ENCODE results near the gene RAD51D. TPM values are rescaled to one million over a fixed set of nuclear protein-coding genes. Genes with fewer than 3 reads are reported as not detected.
"Not testable (repeated sequence)": the region's sequence is repeated elsewhere in the genome, so short reads cannot be mapped to it uniquely, and the experiment has no call there.

Gene RAD51D
- total RNA-seq, 1 donor from 2014 or later: 35.2 TPM

DNA sequence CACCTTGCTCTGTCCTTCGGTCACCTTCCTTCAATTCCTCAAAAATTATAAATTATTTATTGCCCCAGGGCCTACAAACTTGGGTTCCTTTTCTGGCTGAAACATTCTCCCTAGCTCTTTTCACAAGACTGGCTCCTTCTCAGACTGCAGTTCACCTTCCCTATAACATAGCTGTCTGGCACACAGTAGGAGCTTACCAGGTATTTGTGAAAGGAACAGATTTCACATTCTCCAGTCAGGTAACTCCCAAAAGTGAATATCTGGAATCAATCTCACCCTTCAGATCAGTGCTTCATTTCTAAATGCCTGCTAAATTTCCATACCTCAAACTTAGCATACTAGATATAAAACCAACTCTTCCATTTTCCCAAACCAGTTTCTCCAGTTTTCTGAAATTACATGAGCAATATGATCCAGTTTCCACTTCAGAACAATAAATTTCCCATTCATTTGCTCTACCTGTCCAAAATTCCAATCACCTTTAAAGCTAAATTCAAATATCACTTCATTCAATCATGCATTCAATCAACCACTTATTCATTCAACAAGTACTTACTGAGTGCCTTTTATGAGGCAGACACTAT is 62.2 kb downstream of the RAD51D start:
- Mint-ChIP-seq H3K4me3 (no peak overlapping the region), H3K27ac (peak overlapping the region; percentile 9), H3K27me3 (no peaks in the 10 kb centered on the region), H3K4me1 (peaks cover 31% of the 10 kb centered on the region), H3K36me3 (ENCODE audit: low read depth) (peaks cover 35% of the 10 kb centered on the region), H3K9me3 (peaks cover 5% of the 10 kb centered on the region)
- DNase-seq: no peak
- intact Hi-C loops (cut with micrococcal nuclease): no loop called here

DNA sequence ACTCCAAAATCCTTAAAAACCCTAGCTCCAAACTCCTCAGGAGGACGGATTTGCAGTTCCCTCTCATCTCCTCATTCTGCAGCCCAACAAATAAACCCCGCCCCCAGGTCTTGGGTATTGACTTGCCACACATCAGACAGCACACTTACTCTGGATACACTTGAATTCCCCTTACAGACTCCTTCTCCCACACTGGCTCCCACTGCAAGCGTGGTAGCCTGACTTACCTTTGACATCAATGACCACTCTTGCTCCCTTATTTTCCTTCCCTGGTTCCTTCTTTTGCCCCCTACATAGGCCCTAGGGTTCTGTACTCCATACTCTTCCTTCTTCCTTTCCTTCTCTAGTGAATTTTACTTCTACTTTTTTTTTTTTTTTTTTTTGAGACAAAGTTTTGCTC is 63.6 kb downstream of the RAD51D start:
- Mint-ChIP-seq H3K9me3 (peaks cover 4% of the 10 kb centered on the region), H3K27ac (no peak overlapping the region), H3K27me3 (no peaks in the 10 kb centered on the region), H3K4me3 (no peak overlapping the region), H3K4me1 (peaks cover 37% of the 10 kb centered on the region), H3K36me3 (ENCODE audit: low read depth) (peaks cover 30% of the 10 kb centered on the region)
- DNase-seq: no peak
- intact Hi-C loops (cut with micrococcal nuclease): no loop called here

DNA sequence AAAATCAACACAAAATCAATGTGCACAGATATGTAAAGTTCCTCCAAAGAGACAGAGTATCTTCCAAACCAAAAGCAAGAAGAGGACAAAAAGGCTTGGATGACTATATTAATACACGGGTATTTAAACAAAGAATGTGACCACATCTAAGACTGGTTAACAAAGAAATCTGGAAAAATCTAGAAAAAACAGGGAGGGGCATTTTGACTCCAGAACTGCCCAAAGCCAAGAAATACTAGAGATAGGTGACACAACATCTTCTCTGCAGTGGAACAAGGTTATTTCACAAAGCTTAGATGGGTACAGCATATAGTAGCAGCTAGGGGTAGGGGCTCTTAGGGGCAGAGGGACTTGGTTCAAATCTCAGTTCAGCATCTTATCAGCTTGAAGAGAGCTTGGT is 66.5 kb downstream of the RAD51D start:
- intact Hi-C loops (cut with micrococcal nuclease): no loop called here
- Mint-ChIP-seq H3K27ac (no peak overlapping the region), H3K27me3 (no peaks in the 10 kb centered on the region), H3K4me1 (peaks cover 45% of the 10 kb centered on the region), H3K4me3 (no peak overlapping the region), H3K9me3 (no peaks in the 10 kb centered on the region), H3K36me3 (ENCODE audit: low read depth) (peaks cover 24% of the 10 kb centered on the region)
- DNase-seq: no peak

DNA sequence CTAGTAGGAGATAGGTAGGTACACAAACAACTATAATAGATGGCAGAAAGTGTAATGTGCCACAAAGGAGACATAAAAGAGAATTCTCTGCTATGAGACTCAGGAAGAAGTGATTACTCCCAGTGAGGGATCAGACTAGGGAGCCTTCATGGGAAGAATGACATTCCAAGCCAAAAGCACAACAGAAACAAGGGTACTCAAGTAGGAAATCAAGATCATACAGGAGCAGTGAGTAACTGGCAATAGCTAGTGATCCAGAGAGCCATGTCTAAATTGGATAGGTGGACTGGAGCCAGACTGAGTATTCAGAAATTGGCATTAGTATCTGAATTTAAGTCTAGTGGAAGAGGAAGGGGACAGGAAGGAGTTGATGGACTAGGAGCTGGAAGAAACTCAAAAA is 66.9 kb downstream of the RAD51D start:
- Mint-ChIP-seq H3K36me3 (ENCODE audit: low read depth) (peaks cover 22% of the 10 kb centered on the region), H3K4me1 (peaks cover 43% of the 10 kb centered on the region), H3K9me3 (no peaks in the 10 kb centered on the region), H3K27me3 (no peaks in the 10 kb centered on the region), H3K4me3 (peak overlapping the region; percentile 74), H3K27ac (peak overlapping the region; percentile 81)
- DNase-seq: no peak
- intact Hi-C loops (cut with micrococcal nuclease): loop anchor here (1.0 kb wide), 1 partner anchor 11 kb away; the partner anchor contains the start of gene RFFL

DNA sequence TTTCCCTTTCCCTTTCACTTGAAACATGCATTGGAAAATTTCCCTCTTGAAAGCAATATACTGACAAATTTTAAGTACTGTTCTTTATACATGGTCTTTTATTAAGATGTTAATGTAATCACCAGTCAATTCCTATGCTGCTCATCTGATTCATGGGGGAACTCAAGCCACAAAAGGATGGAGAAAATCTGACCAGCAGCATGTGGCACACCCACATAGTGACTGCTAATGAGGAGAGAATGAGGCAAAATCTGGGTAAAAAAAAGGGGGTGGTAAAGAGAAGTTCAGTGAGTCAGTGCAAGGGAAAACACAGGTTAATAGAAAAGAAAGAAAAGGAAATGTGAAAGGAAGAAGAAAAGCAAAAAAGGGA is 67.4 kb downstream of the RAD51D start:
- peaks cover 19% of the 10 kb centered on the region for H3K36me3 Mint-ChIP-seq (ENCODE audit: low read depth)
- no peaks in the 10 kb centered on the region for H3K27me3 Mint-ChIP-seq
- no peaks in the 10 kb centered on the region for H3K9me3 Mint-ChIP-seq
- intact Hi-C loops (cut with micrococcal nuclease): loop anchor here (1.0 kb wide), 1 partner anchor 11 kb away; the partner anchor contains the start of gene RFFL
- H3K4me1 Mint-ChIP-seq: peaks cover 42% of the 10 kb centered on the region
- peak overlapping the region; percentile 74 for H3K4me3 Mint-ChIP-seq
- peak overlapping the region; percentile 81 for H3K27ac Mint-ChIP-seq
- DNase-seq: no peak

DNA sequence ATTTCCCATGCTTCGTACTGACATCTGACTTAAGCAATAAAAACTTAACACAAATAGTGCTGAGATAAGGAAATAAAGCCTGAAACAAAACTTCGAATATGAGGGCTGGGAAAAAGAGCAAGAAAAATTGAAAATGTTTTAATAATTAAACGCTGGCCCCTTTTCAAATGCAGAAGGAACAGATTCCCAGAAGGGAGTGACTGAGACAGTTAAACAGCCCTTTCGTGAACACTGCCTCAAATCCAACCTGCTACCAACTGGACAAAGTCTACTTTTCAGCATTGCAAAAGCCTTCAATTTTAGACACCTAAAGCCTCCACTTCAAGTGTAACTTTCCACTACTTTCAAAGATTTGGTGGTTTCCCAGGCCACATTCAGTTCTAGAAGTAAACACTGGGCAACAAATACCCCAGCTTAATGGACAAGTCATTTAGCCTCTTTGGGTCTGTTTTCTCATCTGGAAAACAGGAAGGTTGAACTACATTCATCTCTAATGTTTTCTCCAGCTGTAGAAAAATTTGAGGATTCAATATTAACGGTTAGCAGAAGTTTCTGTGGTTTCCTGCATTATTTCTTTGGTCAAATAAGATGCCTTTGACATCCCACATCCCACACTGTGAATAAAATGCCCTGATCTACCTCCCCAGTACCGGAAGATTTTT is 68.0 kb downstream of the RAD51D start:
- H3K27me3 Mint-ChIP-seq: no peaks in the 10 kb centered on the region
- peak; percentile 73 for DNase-seq
- peak overlapping the region; percentile 74 for H3K4me3 Mint-ChIP-seq
- no peaks in the 10 kb centered on the region for H3K9me3 Mint-ChIP-seq
- peaks cover 21% of the 10 kb centered on the region for H3K36me3 Mint-ChIP-seq (ENCODE audit: low read depth)
- peak overlapping the region; percentile 81 for H3K27ac Mint-ChIP-seq
- intact Hi-C loops (cut with micrococcal nuclease): loop anchor here (1.0 kb wide), 2 partner anchors 12 to 37 kb away; partner anchors contain the start of gene RFFL
- peaks cover 46% of the 10 kb centered on the region for H3K4me1 Mint-ChIP-seq

DNA sequence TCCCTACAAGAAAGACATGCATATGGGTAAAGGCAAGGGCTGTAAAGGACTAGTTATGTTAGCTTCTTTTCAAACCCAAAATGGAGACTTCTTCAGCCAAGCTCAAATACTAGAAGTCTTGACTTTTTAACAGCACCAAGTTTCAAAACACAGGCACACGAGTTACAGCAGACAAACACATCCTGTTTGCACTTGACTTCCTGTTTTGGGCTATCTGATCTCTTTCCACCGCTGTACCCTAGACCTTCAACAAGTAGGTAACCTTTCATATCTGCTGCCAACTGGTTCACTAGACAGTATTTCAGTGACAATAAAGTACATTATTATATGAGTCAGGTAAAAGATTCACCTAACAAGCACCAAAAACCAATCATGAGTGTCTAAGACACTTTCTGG is 68.5 kb downstream of the RAD51D start:
- peaks cover 50% of the 10 kb centered on the region for H3K4me1 Mint-ChIP-seq
- intact Hi-C loops (cut with micrococcal nuclease): loop anchor here (1.0 kb wide), 1 partner anchor 37 kb away; no protein-coding TSS in a partner anchor
- DNase-seq: peak; percentile 83
- no peaks in the 10 kb centered on the region for H3K9me3 Mint-ChIP-seq
- H3K4me3 Mint-ChIP-seq: peak overlapping the region; percentile 74
- no peaks in the 10 kb centered on the region for H3K27me3 Mint-ChIP-seq
- peaks cover 21% of the 10 kb centered on the region for H3K36me3 Mint-ChIP-seq (ENCODE audit: low read depth)
- peak overlapping the region; percentile 81 for H3K27ac Mint-ChIP-seq

DNA sequence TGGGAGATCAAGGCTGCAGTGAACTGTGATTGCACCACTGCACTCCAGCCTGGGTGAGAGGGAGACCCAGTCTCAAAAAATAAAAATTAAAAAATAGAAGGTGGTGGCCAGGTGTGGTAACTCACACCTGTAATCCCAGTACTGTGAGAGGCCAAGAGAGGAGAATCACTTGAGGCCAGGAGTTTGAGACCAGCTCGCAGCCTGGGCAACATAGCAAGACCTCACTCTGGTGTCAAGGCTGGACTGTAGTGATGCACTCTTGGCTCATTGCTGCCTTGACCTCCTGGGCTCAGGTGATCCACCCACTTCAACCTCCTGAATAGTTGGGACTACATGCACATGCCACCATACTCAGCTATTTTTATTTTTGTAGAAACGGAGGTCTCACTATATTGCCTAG is 69.5 kb downstream of the RAD51D start:
- intact Hi-C loops (cut with micrococcal nuclease): no loop called here
- Mint-ChIP-seq H3K27ac (peak overlapping the region; percentile 21), H3K4me1 (peaks cover 53% of the 10 kb centered on the region), H3K9me3 (no peaks in the 10 kb centered on the region), H3K36me3 (ENCODE audit: low read depth) (peaks cover 18% of the 10 kb centered on the region), H3K27me3 (no peaks in the 10 kb centered on the region), H3K4me3 (no peak overlapping the region)
- no peak for DNase-seq

DNA sequence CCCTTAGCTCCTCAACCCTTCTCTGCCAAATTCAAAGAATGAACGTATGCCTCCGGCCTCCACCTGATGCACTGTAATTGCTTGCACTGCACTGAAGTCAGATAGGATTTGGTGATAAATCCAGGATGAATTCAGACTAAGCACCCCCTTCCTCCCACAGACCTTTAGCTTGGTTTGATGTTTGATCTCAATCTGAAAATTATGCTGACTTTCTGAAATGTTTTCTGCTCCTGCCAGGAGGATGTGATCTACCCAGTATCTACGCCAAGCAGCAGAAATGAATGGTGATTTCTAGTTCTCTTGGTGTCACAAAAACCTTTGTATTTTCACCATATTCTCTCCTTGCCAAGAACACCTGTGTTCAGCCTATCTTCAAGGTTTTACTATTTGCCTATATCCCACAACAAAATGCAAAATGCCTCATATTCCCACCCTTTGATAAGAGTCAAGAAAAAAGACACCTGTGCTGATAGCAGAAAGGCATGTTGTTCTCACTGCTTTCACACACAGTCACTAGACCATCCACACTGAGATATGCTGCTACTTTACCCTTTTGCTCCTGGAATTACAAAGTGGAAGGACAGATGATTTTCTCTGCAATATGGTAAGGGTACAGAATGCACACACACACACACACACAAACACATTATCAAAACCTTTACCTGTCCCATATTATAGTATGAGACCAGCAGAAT is 70.8 kb downstream of the RAD51D start:
- intact Hi-C loops (cut with micrococcal nuclease): loop anchor here (5.0 kb wide), 1 partner anchor 193 kb away; the partner anchor contains the start of gene SLFN5
- peaks cover 56% of the 10 kb centered on the region for H3K4me1 Mint-ChIP-seq
- peak overlapping the region; percentile 28 for H3K4me3 Mint-ChIP-seq
- DNase-seq: no peak
- no peaks in the 10 kb centered on the region for H3K9me3 Mint-ChIP-seq
- H3K27me3 Mint-ChIP-seq: no peaks in the 10 kb centered on the region
- peaks cover 16% of the 10 kb centered on the region for H3K36me3 Mint-ChIP-seq (ENCODE audit: low read depth)
- H3K27ac Mint-ChIP-seq: peak overlapping the region; percentile 17

DNA sequence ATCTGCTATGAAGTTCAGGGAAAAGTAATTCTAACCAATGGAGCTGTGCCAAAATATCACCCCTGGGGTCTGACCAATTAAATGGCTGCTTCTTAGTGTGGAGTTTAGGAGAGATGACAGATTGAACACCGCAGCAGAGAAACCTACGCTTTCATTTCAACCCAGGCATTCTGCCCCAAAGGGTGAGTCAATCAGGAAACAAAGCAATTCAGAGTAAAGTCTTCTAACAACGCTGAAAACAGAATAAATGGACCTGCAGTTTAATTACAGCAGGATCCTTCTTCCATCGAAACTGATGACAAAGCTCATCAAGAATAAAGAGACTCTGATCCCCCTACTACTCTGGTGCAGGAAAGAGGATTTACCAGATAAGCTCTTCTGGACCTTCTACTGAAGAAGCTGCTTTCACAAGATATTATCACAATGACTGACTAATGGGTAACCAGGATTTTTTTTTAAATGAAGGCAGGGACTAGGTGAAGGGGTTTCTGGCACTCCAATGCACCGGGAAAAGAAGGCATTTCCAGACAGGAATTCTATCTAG is 72.8 kb downstream of the RAD51D start:
- Mint-ChIP-seq H3K36me3 (ENCODE audit: low read depth) (peaks cover 15% of the 10 kb centered on the region), H3K27ac (peak overlapping the region; percentile 94), H3K9me3 (no peaks in the 10 kb centered on the region), H3K27me3 (no peaks in the 10 kb centered on the region), H3K4me1 (peaks cover 41% of the 10 kb centered on the region), H3K4me3 (peak overlapping the region; percentile 63)
- intact Hi-C loops (cut with micrococcal nuclease): loop anchor here (1.0 to 5.0 kb wide), 6 partner anchors 16 to 195 kb away; partner anchors contain the start of genes RAD51D, RFFL and SLFN5
- DNase-seq: peak; percentile 91

DNA sequence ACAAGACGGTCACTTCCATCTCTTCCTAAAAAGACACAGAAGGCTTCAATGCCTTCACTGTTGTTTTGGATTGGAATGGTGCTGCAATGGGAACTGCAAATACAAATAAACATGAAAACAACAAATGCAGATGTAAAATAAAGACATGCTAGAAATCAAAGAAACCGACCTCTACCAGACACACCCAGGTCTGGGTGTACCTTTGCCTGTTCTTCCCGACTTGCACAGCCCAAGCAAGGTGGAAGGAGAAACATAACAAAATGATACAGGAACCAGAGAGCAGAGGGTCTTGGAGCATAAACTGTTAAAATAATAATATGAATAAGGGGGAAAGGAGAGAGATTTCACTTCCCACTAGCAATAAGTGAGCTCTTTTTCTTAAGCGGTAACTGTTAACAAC is 73.4 kb downstream of the RAD51D start:
- peak overlapping the region; percentile 63 for H3K4me3 Mint-ChIP-seq
- no peaks in the 10 kb centered on the region for H3K9me3 Mint-ChIP-seq
- H3K27me3 Mint-ChIP-seq: no peaks in the 10 kb centered on the region
- peak overlapping the region; percentile 94 for H3K27ac Mint-ChIP-seq
- peaks cover 17% of the 10 kb centered on the region for H3K36me3 Mint-ChIP-seq (ENCODE audit: low read depth)
- peak; percentile 62 for DNase-seq
- intact Hi-C loops (cut with micrococcal nuclease): loop anchor here (1.0 to 5.0 kb wide), 6 partner anchors 17 to 196 kb away; partner anchors contain the start of genes RAD51D, RFFL and SLFN5
- peaks cover 36% of the 10 kb centered on the region for H3K4me1 Mint-ChIP-seq

DNA sequence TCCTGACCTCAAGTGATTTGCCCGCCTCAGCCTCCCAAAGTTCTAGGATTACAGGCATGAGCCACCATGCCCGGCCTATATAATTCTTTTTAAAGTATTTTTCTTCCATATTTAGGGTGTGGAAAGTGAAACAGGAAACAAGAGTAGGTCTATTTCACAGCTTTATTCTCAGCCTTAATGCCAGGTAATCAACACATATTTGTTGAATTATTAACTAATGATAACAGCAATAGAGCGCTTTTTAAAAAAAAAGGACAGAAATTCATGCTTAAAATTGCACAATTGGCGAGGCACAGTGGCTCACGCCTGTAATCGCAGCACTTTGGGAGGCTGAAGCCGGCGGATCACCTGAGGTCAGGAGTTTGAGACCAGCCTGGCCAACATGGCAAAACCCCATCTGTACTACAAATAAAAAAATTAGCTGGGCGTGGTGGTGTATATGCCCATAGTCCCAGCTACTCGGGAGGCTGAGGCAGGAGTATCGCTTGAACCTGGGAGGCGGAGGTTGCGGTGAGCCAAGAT is 74.1 kb downstream of the RAD51D start:
- Mint-ChIP-seq H3K4me1 (peaks cover 32% of the 10 kb centered on the region), H3K36me3 (ENCODE audit: low read depth) (peaks cover 21% of the 10 kb centered on the region), H3K4me3 (peak overlapping the region; percentile 63), H3K27ac (peak overlapping the region; percentile 94)
- not testable (repeated sequence) for H3K27me3 Mint-ChIP-seq, H3K9me3 Mint-ChIP-seq, DNase-seq
- intact Hi-C loops (cut with micrococcal nuclease): loop anchor here (5.0 kb wide), 1 partner anchor 197 kb away; the partner anchor contains the start of gene SLFN5

DNA sequence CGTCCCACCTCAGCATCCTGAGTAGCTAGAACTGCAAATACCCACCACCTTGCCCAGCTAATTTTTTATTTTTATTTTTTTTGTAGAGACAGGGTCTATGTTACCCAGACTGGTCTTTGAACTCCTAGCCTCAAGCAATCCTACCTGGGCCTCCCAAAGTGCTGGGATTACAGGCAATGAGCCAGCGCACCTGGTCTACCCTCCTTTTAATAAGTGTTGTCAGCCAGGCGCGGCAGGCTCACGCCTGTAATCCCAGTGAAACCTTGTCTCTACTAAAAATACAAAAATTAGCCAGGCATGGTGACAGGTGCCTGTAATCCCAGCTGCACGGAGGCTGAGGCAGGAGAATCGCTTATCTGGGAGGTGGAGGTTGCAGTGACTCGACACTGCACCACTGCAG is 75.5 kb downstream of the RAD51D start:
- Mint-ChIP-seq H3K9me3 (no peaks in the 10 kb centered on the region), H3K27me3 (no peaks in the 10 kb centered on the region), H3K4me1 (peaks cover 31% of the 10 kb centered on the region), H3K4me3 (no peak overlapping the region), H3K27ac (no peak overlapping the region), H3K36me3 (ENCODE audit: low read depth) (peaks cover 23% of the 10 kb centered on the region)
- DNase-seq: no peak
- intact Hi-C loops (cut with micrococcal nuclease): no loop called here

Data from activated CD4-positive, alpha-beta T cell treated with anti-CD3 and anti-CD28 coated beads, Interleukin-2, amount 10 ng/mL, durations not matched to agents 24 days and 14 days (primary cell).